IMR-90 (cell line): Measurements from ENCODE around the gene TCEA2. TPM values are rescaled to one million over a fixed set of nuclear protein-coding genes. Genes with fewer than 3 reads are reported as not detected.

ENCODE experiments used
- ATAC-seq: fragments of 200-7000 bp; cut with Tn5 transposase; 2 replicates; pipeline ENCODE4 v1.9.1; 2020; ENCODE audit warnings: low read depth, mild to moderate bottlenecking, moderate library complexity
- BruUV-seq: library from RNA; stranded (reverse); fragments of 400-500 nt; replicated peaks from 2 replicates; lab custom pipeline; 2021; lab: Mats Ljungman, UMichigan
- CTCF ChIA-PET: fragments of 300-600 bp; formaldehyde crosslinking; extraction: SDS; loops from one replicate; lab custom pipeline; 2021; ENCODE audit warnings: antibody characterized with exemption; lab: Yijun Ruan, JAX
- POLR2A ChIA-PET: fragments of 300-600 bp; sonication (Branson Sonifier 250); formaldehyde crosslinking; loops from one replicate; lab custom pipeline; 2022; ENCODE audit warnings: antibody characterized with exemption; ENCODE audit not compliant: unreplicated experiment; lab: Charles Lee
- DNase-seq: peaks from one replicate; pipeline ENCODE4 v3.0.0; 2013
- H2AFZ ChIP-seq: replicated peaks from 2 replicates; pipeline ENCODE3; 2013; ENCODE audit warnings: low read length, mild to moderate bottlenecking; ENCODE audit not compliant: poor library complexity
- H2AK5ac ChIP-seq: 2 replicates; pipeline ENCODE4 v1.6.1; 2013; ENCODE audit warnings: low read depth, low read length, inconsistent platforms
- H2AK9ac ChIP-seq: replicated peaks from 2 replicates; pipeline ENCODE3; 2013; ENCODE audit warnings: mild to moderate bottlenecking, low read depth, low read length, moderate library complexity; ENCODE audit not compliant: poor library complexity
- H2BK120ac ChIP-seq: 2 replicates; pipeline ENCODE4 v1.6.1; 2013; ENCODE audit warnings: low read depth, low read length, inconsistent platforms
- H2BK15ac ChIP-seq: 3 replicates; pipeline ENCODE4 v1.6.1; 2013; ENCODE audit warnings: low read depth, low read length, inconsistent platforms
- H2BK20ac ChIP-seq: 2 replicates; pipeline ENCODE4 v1.6.1; 2013; ENCODE audit warnings: low read depth, mild to moderate bottlenecking, inconsistent platforms, low read length, moderate library complexity
- H2BK5ac ChIP-seq: 2 replicates; pipeline ENCODE4 v1.6.1; 2013; ENCODE audit warnings: mild to moderate bottlenecking, low read depth, low read length, inconsistent platforms; ENCODE audit not compliant: poor library complexity, severe bottlenecking
- H3K14ac ChIP-seq: replicated peaks from 2 replicates; pipeline ENCODE4 v1.6.1; 2013; ENCODE audit warnings: low read depth, low read length, inconsistent platforms
- H3K18ac ChIP-seq: 2 replicates; pipeline ENCODE4 v1.6.1; 2013; ENCODE audit warnings: low read depth, low read length, control low read depth
- H3K23ac ChIP-seq: 2 replicates; pipeline ENCODE4 v1.6.1; 2013; ENCODE audit warnings: low read depth, low read length, inconsistent platforms
- H3K27ac ChIP-seq: 2 replicates; pipeline ENCODE4 v1.5.1; 2013; ENCODE audit warnings: mild to moderate bottlenecking, control low read depth, low read length; ENCODE audit not compliant: insufficient read depth
- H3K27me3 ChIP-seq: 2 replicates; pipeline ENCODE4 v1.6.1; 2013; ENCODE audit warnings: low read length; ENCODE audit not compliant: control insufficient read depth, insufficient read depth
- H3K36me3 ChIP-seq: 2 replicates; pipeline ENCODE4 v1.6.1; 2013; ENCODE audit warnings: low read length, mixed read lengths; ENCODE audit not compliant: control insufficient read depth, insufficient read depth
- H3K4ac ChIP-seq: 2 replicates; pipeline ENCODE4 v1.6.1; 2013; ENCODE audit warnings: low read depth, low read length, inconsistent platforms
- H3K4me1 ChIP-seq: 2 replicates; pipeline ENCODE4 v1.6.1; 2013; ENCODE audit warnings: low read length, mixed read lengths; ENCODE audit not compliant: control insufficient read depth, insufficient read depth
- H3K4me2 ChIP-seq: 2 replicates; pipeline ENCODE4 v1.6.1; 2013; ENCODE audit warnings: low read depth, mild to moderate bottlenecking, control low read depth, low read length, moderate library complexity
- H3K4me3 ChIP-seq: 2 replicates; pipeline ENCODE4 v1.5.1; 2013; ENCODE audit warnings: low read depth, mild to moderate bottlenecking, control low read depth, low read length, moderate library complexity; ENCODE audit not compliant: insufficient read depth
- H3K56ac ChIP-seq: 2 replicates; pipeline ENCODE4 v1.6.1; 2013; ENCODE audit warnings: low read length, inconsistent platforms; ENCODE audit not compliant: insufficient read depth; ENCODE audit errors: extremely low read depth
- H3K79me1 ChIP-seq, 2 experiments: 2 replicates each; pipeline ENCODE4 v1.6.1; 2013; ENCODE audit warnings: low read length in 2 of 2, inconsistent platforms in 1 of 2, low read depth in 1 of 2
- H3K9ac ChIP-seq: 2 replicates; pipeline ENCODE4 v1.6.1; 2013; ENCODE audit warnings: low read depth, low read length, control low read depth
- H3K9me1 ChIP-seq: 2 replicates; pipeline ENCODE4 v1.6.1; 2013; ENCODE audit warnings: low read length, inconsistent platforms; ENCODE audit not compliant: insufficient read depth
- H3K9me3 ChIP-seq: 2 replicates; pipeline ENCODE4 v1.6.1; 2013; ENCODE audit warnings: low read length; ENCODE audit not compliant: control insufficient read depth, insufficient read depth
- H4K20me1 ChIP-seq: 2 replicates; pipeline ENCODE4 v1.6.1; 2013; ENCODE audit warnings: low read length, inconsistent platforms; ENCODE audit not compliant: insufficient read depth
- H4K5ac ChIP-seq: 2 replicates; pipeline ENCODE4 v1.6.1; 2013; ENCODE audit warnings: mild to moderate bottlenecking, low read depth, low read length, control low read depth
- H4K8ac ChIP-seq, 2 experiments: 2 replicates each; pipeline ENCODE4 v1.6.1; 2013; ENCODE audit warnings: low read depth in 2 of 2, low read length in 2 of 2, control low read depth in 1 of 2, inconsistent platforms in 1 of 2
- H4K91ac ChIP-seq: 2 replicates; pipeline ENCODE4 v1.6.1; 2013; ENCODE audit warnings: low read depth, low read length, inconsistent platforms; ENCODE audit not compliant: insufficient read depth
- BHLHE40 ChIP-seq: fragments of 150-350 bp; IDR thresholded peaks from 2 replicates; pipeline ENCODE4 v1.6.1; 2016; ENCODE audit warnings: mild to moderate bottlenecking, low read depth, low read length
- CEBPB ChIP-seq: IDR thresholded peaks from 2 replicates; pipeline ENCODE4 v1.6.1; 2012; ENCODE audit warnings: low read depth, low read length, improper control_type of control experiment
- CHD1 ChIP-seq: IDR thresholded peaks from 2 replicates; pipeline ENCODE4 v1.6.1; 2012; ENCODE audit warnings: low read depth, low read length, improper control_type of control experiment
- FOS ChIP-seq: fragments of 150-350 bp; IDR thresholded peaks from 2 replicates; pipeline ENCODE4 v1.6.1; 2016; ENCODE audit warnings: low read depth, low read length
- MAFK ChIP-seq: IDR thresholded peaks from 2 replicates; pipeline ENCODE4 v1.6.1; 2012; ENCODE audit warnings: low read depth, low read length, improper control_type of control experiment
- MAZ ChIP-seq: IDR thresholded peaks from 2 replicates; pipeline ENCODE4 v1.6.1; 2012; ENCODE audit warnings: low read depth, mild to moderate bottlenecking, low read length, improper control_type of control experiment, moderate library complexity, borderline replicate concordance
- MXI1 ChIP-seq: IDR thresholded peaks from 2 replicates; pipeline ENCODE4 v1.6.1; 2012; ENCODE audit warnings: low read depth, mild to moderate bottlenecking, low read length, moderate library complexity, borderline replicate concordance
- NFE2L2 ChIP-seq: fragments of 150-350 bp; IDR thresholded peaks from 2 replicates; pipeline ENCODE4 v1.6.1; 2016; ENCODE audit warnings: low read depth, mild to moderate bottlenecking, low read length
- POLR2A ChIP-seq: IDR thresholded peaks from 2 replicates; pipeline ENCODE4 v1.6.1; 2012; ENCODE audit warnings: mild to moderate bottlenecking, low read depth, low read length
- RAD21 ChIP-seq: IDR thresholded peaks from 2 replicates; pipeline ENCODE4 v1.6.1; 2012; ENCODE audit warnings: low read length, improper control_type of control experiment
- RCOR1 ChIP-seq: IDR thresholded peaks from 2 replicates; pipeline ENCODE4 v1.6.1; 2012; ENCODE audit warnings: mild to moderate bottlenecking, low read length, improper control_type of control experiment; ENCODE audit not compliant: insufficient replicate concordance
- RFX5 ChIP-seq: IDR thresholded peaks from 2 replicates; pipeline ENCODE4 v1.8.0; 2012; ENCODE audit warnings: low read depth, mild to moderate bottlenecking, low read length, moderate library complexity
- SMC3 ChIP-seq: fragments of 150-350 bp; IDR thresholded peaks from 2 replicates; pipeline ENCODE4 v1.6.1; 2016; ENCODE audit warnings: low read depth, mild to moderate bottlenecking, antibody characterized with exemption, low read length, moderate library complexity
- WGBS, 2 experiments: methylation state at CpG; one replicate each; pipeline versions ENCODE4 v1.1.5 to v1.1.7; 2013; ENCODE audit warnings: missing lambda C conversion rate in 2 of 2; ENCODE audit not compliant: insufficient read length in 1 of 2; ENCODE audit errors: extremely low coverage in 2 of 2; 5-methylcytosine and 5-hydroxymethylcytosine counted together
- dilution Hi-C: fragments of 300-500 bp; cut with HindIII; formaldehyde crosslinking; loops from one replicate; pipeline ENCODE4 v1.14.3; 2018; ENCODE audit warnings: low sequenced_read_pairs; ENCODE audit not compliant: unreplicated experiment
- in situ Hi-C: fragments of 300-500 bp; cut with MboI; formaldehyde crosslinking; loops from 3 replicates; pipeline ENCODE4 v1.14.3; 2019; ENCODE audit warnings: low sequenced_read_pairs, inconsistent platforms, mixed read lengths
- intact Hi-C: fragments of 100-400 bp; cut with micrococcal nuclease; formaldehyde crosslinking; loops from 2 replicates; pipeline ENCODE4 v1.10.0; 2022
- polyA plus RNA-seq, 3 experiments: library from polyadenylated mRNA; depleted of rRNA; stranded (reverse); fragments of >200 nt; gene quantifications; 2 replicates each; pipeline ENCODE4 v1.2.3, GENCODE V29; 2012; ENCODE audit warnings: low replicate concordance in 1 of 3
- total RNA-seq: library from RNA; depleted of rRNA; stranded (reverse); fragments of >200 nt; gene quantifications from 2 replicates; pipeline ENCODE4 v1.2.3, GENCODE V29; 2012
- TF ChIP-seq, protein P1 (sequence below): fragments of 150-350 bp; IDR thresholded peaks from 2 replicates; pipeline ENCODE4 v1.6.1; 2016; ENCODE audit warnings: low read depth, mild to moderate bottlenecking, low read length, moderate library complexity, borderline replicate concordance
- TF ChIP-seq, protein P2 (sequence below): conservative IDR thresholded peaks from 2 replicates; pipeline ENCODE4 v1.5.1; 2012; ENCODE audit warnings: mild to moderate bottlenecking, low read depth, low read length, improper control_type of control experiment
- TF ChIP-seq, protein P3 (sequence below): fragments of 150-350 bp; IDR thresholded peaks from 2 replicates; pipeline ENCODE4 v1.6.1; 2017; ENCODE audit warnings: mild to moderate bottlenecking, antibody characterized with exemption, low read length, low read depth

The TCEA2 gene
- total and polyA plus RNA-seq, 2 of the 4 experiments (the other 2 are of a cell fraction), result 9.3 to 30.0 TPM

GRCh38 chr20:64015635-64016034 lies 47.4 kb upstream of the TCEA2 start:
- no CpG with 5 or more reads among the region's 2 CpGs for whole genome bisulfite sequencing, 2 experiments
- Histone ChIP-seq H3K4me2 (no peak overlapping the region), H4K5ac (no peak overlapping the region), H3K9me1 (peaks cover 5% of the 10 kb centered on the region), H2AK5ac (no peak overlapping the region), H2BK120ac (no peak overlapping the region), H2AK9ac (no peak overlapping the region), H3K14ac (no peak overlapping the region), H3K9ac (no peak overlapping the region), H3K4me3 (no peak overlapping the region), H3K23ac (no peak overlapping the region), H4K8ac (no peak overlapping the region), H2BK20ac (no peak overlapping the region), H3K79me1 (peaks cover 14 to 25% of the 10 kb centered on the region in 2 experiments), H3K27ac (no peak overlapping the region), H2BK5ac (no peak overlapping the region), H2BK15ac (no peak overlapping the region), H3K56ac (no peak overlapping the region), H4K91ac (no peak overlapping the region), H3K4me1 (peaks cover 6% of the 10 kb centered on the region; the same call in 1 of the 2 replicates), H3K18ac (no peak overlapping the region), H3K27me3 (no peaks in the 10 kb centered on the region), H3K36me3 (peaks cover 46% of the 10 kb centered on the region), H3K4ac (no peak overlapping the region), H4K20me1 (peaks cover 13% of the 10 kb centered on the region), H3K9me3 (no peaks in the 10 kb centered on the region), H2AFZ (no peak overlapping the region)
- CTCF ChIA-PET, result no interaction called here
- no TSS peak for BruUV-seq
- TF ChIP-seq FOS, result no peak
- TF ChIP-seq BHLHE40, result no peak
- TF ChIP-seq SMC3, result no peak
- TF ChIP-seq MXI1, result no peak
- no peak for TF ChIP-seq RAD21
- TF ChIP-seq NFE2L2, result no peak
- TF ChIP-seq, protein P1, sequence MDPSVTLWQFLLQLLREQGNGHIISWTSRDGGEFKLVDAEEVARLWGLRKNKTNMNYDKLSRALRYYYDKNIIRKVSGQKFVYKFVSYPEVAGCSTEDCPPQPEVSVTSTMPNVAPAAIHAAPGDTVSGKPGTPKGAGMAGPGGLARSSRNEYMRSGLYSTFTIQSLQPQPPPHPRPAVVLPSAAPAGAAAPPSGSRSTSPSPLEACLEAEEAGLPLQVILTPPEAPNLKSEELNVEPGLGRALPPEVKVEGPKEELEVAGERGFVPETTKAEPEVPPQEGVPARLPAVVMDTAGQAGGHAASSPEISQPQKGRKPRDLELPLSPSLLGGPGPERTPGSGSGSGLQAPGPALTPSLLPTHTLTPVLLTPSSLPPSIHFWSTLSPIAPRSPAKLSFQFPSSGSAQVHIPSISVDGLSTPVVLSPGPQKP, result no peak
- no peak for TF ChIP-seq RCOR1
- TF ChIP-seq RFX5, result no peak
- no peak for TF ChIP-seq CEBPB
- TF ChIP-seq MAZ, result no peak
- TF ChIP-seq POLR2A, result no peak
- TF ChIP-seq, protein P2, sequence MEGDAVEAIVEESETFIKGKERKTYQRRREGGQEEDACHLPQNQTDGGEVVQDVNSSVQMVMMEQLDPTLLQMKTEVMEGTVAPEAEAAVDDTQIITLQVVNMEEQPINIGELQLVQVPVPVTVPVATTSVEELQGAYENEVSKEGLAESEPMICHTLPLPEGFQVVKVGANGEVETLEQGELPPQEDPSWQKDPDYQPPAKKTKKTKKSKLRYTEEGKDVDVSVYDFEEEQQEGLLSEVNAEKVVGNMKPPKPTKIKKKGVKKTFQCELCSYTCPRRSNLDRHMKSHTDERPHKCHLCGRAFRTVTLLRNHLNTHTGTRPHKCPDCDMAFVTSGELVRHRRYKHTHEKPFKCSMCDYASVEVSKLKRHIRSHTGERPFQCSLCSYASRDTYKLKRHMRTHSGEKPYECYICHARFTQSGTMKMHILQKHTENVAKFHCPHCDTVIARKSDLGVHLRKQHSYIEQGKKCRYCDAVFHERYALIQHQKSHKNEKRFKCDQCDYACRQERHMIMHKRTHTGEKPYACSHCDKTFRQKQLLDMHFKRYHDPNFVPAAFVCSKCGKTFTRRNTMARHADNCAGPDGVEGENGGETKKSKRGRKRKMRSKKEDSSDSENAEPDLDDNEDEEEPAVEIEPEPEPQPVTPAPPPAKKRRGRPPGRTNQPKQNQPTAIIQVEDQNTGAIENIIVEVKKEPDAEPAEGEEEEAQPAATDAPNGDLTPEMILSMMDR, result no peak
- TF ChIP-seq, protein P3, sequence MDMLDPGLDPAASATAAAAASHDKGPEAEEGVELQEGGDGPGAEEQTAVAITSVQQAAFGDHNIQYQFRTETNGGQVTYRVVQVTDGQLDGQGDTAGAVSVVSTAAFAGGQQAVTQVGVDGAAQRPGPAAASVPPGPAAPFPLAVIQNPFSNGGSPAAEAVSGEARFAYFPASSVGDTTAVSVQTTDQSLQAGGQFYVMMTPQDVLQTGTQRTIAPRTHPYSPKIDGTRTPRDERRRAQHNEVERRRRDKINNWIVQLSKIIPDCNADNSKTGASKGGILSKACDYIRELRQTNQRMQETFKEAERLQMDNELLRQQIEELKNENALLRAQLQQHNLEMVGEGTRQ, result no peak
- TF ChIP-seq CHD1, result no peak
- TF ChIP-seq MAFK, result no peak
- no peak for DNase-seq
- dilution Hi-C loops (no loop called here), in situ Hi-C loops (no loop called here), intact Hi-C loops (no loop called here)
- ATAC-seq, result no peak
- POLR2A ChIA-PET, result no interaction called here
